ENCODE data around the gene SLC28A1. TPM values are rescaled to one million over a fixed set of nuclear protein-coding genes. Genes with fewer than 3 reads are reported as not detected.

SLC28A1 gene
- total RNA-seq, 1 donor from 2014 or later, result not detected

- Mint-ChIP-seq H3K27me3 (ENCODE audit: low read depth) (peaks cover 3% of the 10 kb centered on the region), H3K27ac (ENCODE audit: unreplicated experiment) (no peak overlapping the region), H3K4me1 (no peaks in the 10 kb centered on the region), H3K9me3 (no peaks in the 10 kb centered on the region), H3K4me3 (no peak overlapping the region), H3K36me3 (ENCODE audit: low read depth) (no peaks in the 10 kb centered on the region)
- DNase-seq (ENCODE audit: low read depth, low spot score), result no peak
- no peak for TF ChIP-seq CTCF (conservative IDR thresholded peaks at IDR 0.05)
These were observed 58.0 kb downstream of the SLC28A1 start for GRCh38 chr15:84942456-84942855.

GRCh38 chr15:84944311-84944710, 59.8 kb downstream of the SLC28A1 start:
- no peak for DNase-seq (ENCODE audit: low read depth, low spot score)
- TF ChIP-seq CTCF (conservative IDR thresholded peaks at IDR 0.05), result no peak
- H3K27me3 Mint-ChIP-seq (ENCODE audit: low read depth), result no peaks in the 10 kb centered on the region
- no peak overlapping the region for H3K4me3 Mint-ChIP-seq
- H3K4me1 Mint-ChIP-seq, result no peaks in the 10 kb centered on the region
- no peak overlapping the region for H3K27ac Mint-ChIP-seq (ENCODE audit: unreplicated experiment)
- H3K9me3 Mint-ChIP-seq, result no peaks in the 10 kb centered on the region
- H3K36me3 Mint-ChIP-seq (ENCODE audit: low read depth), result no peaks in the 10 kb centered on the region

- Mint-ChIP-seq H3K9me3 (no peaks in the 10 kb centered on the region), H3K27me3 (ENCODE audit: low read depth) (no peaks in the 10 kb centered on the region), H3K27ac (ENCODE audit: unreplicated experiment) (no peak overlapping the region), H3K36me3 (ENCODE audit: low read depth) (no peaks in the 10 kb centered on the region), H3K4me1 (no peaks in the 10 kb centered on the region), H3K4me3 (no peak overlapping the region)
- TF ChIP-seq CTCF (conservative IDR thresholded peaks at IDR 0.05), result no peak
- no peak for DNase-seq (ENCODE audit: low read depth, low spot score)
These were observed 60.4 kb downstream of the SLC28A1 start for GRCh38 chr15:84944861-84945260.

GRCh38 chr15:84946772-84947489, 62.5 kb downstream of the SLC28A1 start:
- Mint-ChIP-seq H3K4me1 (no peaks in the 10 kb centered on the region), H3K27ac (ENCODE audit: unreplicated experiment) (no peak overlapping the region), H3K9me3 (no peaks in the 10 kb centered on the region), H3K4me3 (no peak overlapping the region), H3K36me3 (ENCODE audit: low read depth) (no peaks in the 10 kb centered on the region), H3K27me3 (ENCODE audit: low read depth) (no peaks in the 10 kb centered on the region)
- no peak for DNase-seq (ENCODE audit: low read depth, low spot score)
- TF ChIP-seq CTCF (conservative IDR thresholded peaks at IDR 0.05), result no peak

GRCh38 chr15:84947947-84948830, 63.7 kb downstream of the SLC28A1 start:
- H3K9me3 Mint-ChIP-seq, result no peaks in the 10 kb centered on the region
- no peak for TF ChIP-seq CTCF (conservative IDR thresholded peaks at IDR 0.05)
- H3K27me3 Mint-ChIP-seq (ENCODE audit: low read depth), result no peaks in the 10 kb centered on the region
- H3K4me1 Mint-ChIP-seq, result no peaks in the 10 kb centered on the region
- no peak overlapping the region for H3K27ac Mint-ChIP-seq (ENCODE audit: unreplicated experiment)
- DNase-seq (ENCODE audit: low read depth, low spot score), result no peak
- H3K4me3 Mint-ChIP-seq, result no peak overlapping the region
- H3K36me3 Mint-ChIP-seq (ENCODE audit: low read depth), result no peaks in the 10 kb centered on the region

Measured in neural crest cell (in vitro differentiated cells).